Measurements from ENCODE around the gene NCAM2. TPM values are rescaled to one million over a fixed set of nuclear protein-coding genes. Genes with fewer than 3 reads are reported as not detected.
A peak's percentile ranks its signal among the peaks of the same experiment; 100 is the strongest.

Gene NCAM2
- total and polyA plus RNA-seq, 2 of the 8 experiments (the other 6 are each of a cell fraction or from before 2014, with no cell fraction given): 0.14 to 1.1 TPM

- H3K23ac ChIP-seq (ENCODE audit: insufficient read length): no peak overlapping the region
- TF ChIP-seq TAF1 (IDR thresholded peaks at IDR 0.05; ENCODE audit: low read depth, low read length) (no peak), POLR2A (IDR thresholded peaks at IDR 0.05; ENCODE audit: control extremely low read depth in 1 of 2, low read depth in 2 of 2, low read length in 2 of 2) (no peak), CREB1 (IDR thresholded peaks at IDR 0.05) (no peak), CBX5 (IDR thresholded peaks at IDR 0.05; ENCODE audit: low read depth, low read length) (no peak), NRF1 (IDR thresholded peaks at IDR 0.05; ENCODE audit: low read depth, low read length) (no peak), NANOG (IDR thresholded peaks at IDR 0.05; ENCODE audit: insufficient read depth, low read depth, low read length, poor library complexity, severe bottlenecking) (no peak), ZNF274 (IDR thresholded peaks at IDR 0.05; ENCODE audit: borderline replicate concordance, extremely low read depth, low read length) (no peak)
- CTCF ChIA-PET (ENCODE audit: partially characterized antibody): no interaction called here
- 82% methylated on average over 4 of the region's 4 CpGs; no CpG with 5 or more reads in 1 of the 2 experiments for WGBS, 2 experiments (ENCODE audit: extremely low coverage in 1 of 2, insufficient coverage in 1 of 2, insufficient read length in 1 of 2, insufficient replicate concordance in 2 of 2, low coverage in 1 of 2, low lambda C conversion rate in 2 of 2, missing lambda C conversion rate in 1 of 2)
- no peaks in the 10 kb centered on the region for H3K23me2 ChIP-seq (ENCODE audit: low read depth, low read length)
- H2AFZ ChIP-seq (ENCODE audit: low read length): 0 out of 2 replicates have a peak overlapping the region, but pooled peaks have one; percentile 20
- H3K4me2 ChIP-seq (ENCODE audit: insufficient read depth in 1 of 2, low read depth in 2 of 2, low read length in 2 of 2): no peak overlapping the region
- H3K4me3 ChIP-seq (ENCODE audit: extremely low read depth in 1 of 4, insufficient read depth in 2 of 4, low read depth in 3 of 4, low read length in 4 of 4): no peak overlapping the region
- H4K5ac ChIP-seq (ENCODE audit: insufficient read length, low read depth, low read length): no peak overlapping the region
- H3K27me3 ChIP-seq (replicated peaks in 1 of 4; ENCODE audit: control insufficient read depth in 3 of 4, extremely low read depth in 1 of 4, insufficient read depth in 3 of 4, low read length in 3 of 4): no peaks in the 10 kb centered on the region
- no peak overlapping the region for H2BK120ac ChIP-seq (replicated peaks; ENCODE audit: low read depth, low read length)
- no peaks in the 10 kb centered on the region for H3K79me2 ChIP-seq (ENCODE audit: control insufficient read depth in 1 of 2, insufficient read depth in 2 of 2, low read length in 2 of 2)
- POLR2A ChIA-PET (ENCODE audit: partially characterized antibody): no interaction called here
- no peak overlapping the region for H2BK20ac ChIP-seq (ENCODE audit: low read length)
- H3K4ac ChIP-seq (replicated peaks; ENCODE audit: insufficient read length, low read depth, low read length): no peak overlapping the region
- H2BK12ac ChIP-seq (ENCODE audit: low read depth, low read length): no peak overlapping the region
- no peak overlapping the region for H4K8ac ChIP-seq (ENCODE audit: extremely low read depth, insufficient read depth, low read length)
- H3K36me3 ChIP-seq (ENCODE audit: control insufficient read depth in 2 of 4, insufficient read depth in 4 of 4, low read length in 3 of 4): no peaks in the 10 kb centered on the region
- no peak overlapping the region for H3K56ac ChIP-seq (replicated peaks; ENCODE audit: insufficient read length, low read depth, low read length)
- H3K79me1 ChIP-seq (ENCODE audit: low read depth, low read length): no peaks in the 10 kb centered on the region
- no peak overlapping the region for H2BK5ac ChIP-seq (ENCODE audit: low read depth, low read length)
- H4K20me1 ChIP-seq (replicated peaks in 1 of 2; ENCODE audit: control insufficient read depth in 1 of 2, insufficient read depth in 2 of 2, low read length in 2 of 2): no peaks in the 10 kb centered on the region
- H3K14ac ChIP-seq (ENCODE audit: insufficient read length): no peak overlapping the region
- H3K9ac ChIP-seq (replicated peaks in 1 of 4; ENCODE audit: extremely low read depth in 1 of 4, low read depth in 3 of 4, low read length in 3 of 4): no peak overlapping the region
- peaks cover 0 to 2% (median 0%) of the 10 kb centered on the region in 4 experiments; a peak in 1 of 7 replicates for H3K4me1 ChIP-seq (replicated peaks in 1 of 4; ENCODE audit: control insufficient read depth in 3 of 4, insufficient read depth in 4 of 4, low read length in 3 of 4)
- no peaks in the 10 kb centered on the region for H3K9me3 ChIP-seq (ENCODE audit: insufficient read depth in 2 of 2, low read depth in 1 of 2, low read length in 1 of 2)
- no peak overlapping the region for H3K18ac ChIP-seq (ENCODE audit: extremely low read depth, low read length)
- no peak for FAIRE-seq
- H4K91ac ChIP-seq (replicated peaks; ENCODE audit: insufficient read length, low read length): no peak overlapping the region
- DNase-seq (ENCODE audit: low read depth in 1 of 2, low spot score in 2 of 2): no peak
- H3K27ac ChIP-seq (ENCODE audit: low read depth, low read length): no peak overlapping the region
- H2BK15ac ChIP-seq (ENCODE audit: low read length): no peak overlapping the region
- H2AK5ac ChIP-seq (ENCODE audit: low read depth, low read length): no peak overlapping the region
These were observed 111.5 kb downstream of the NCAM2 start for GRCh38 chr21:21109736-21110135.
